GM12878 (cell line): ENCODE results near the gene FFAR1. TPM values are rescaled to one million over a fixed set of nuclear protein-coding genes. Genes with fewer than 3 reads are reported as not detected.
A peak's percentile ranks its signal among the peaks of the same experiment; 100 is the strongest.

Experiments
- CBFB ChIP-seq: IDR thresholded peaks from 2 replicates; pipeline ENCODE4 v1.6.1; 2016; ENCODE audit warnings: antibody characterized with exemption, low read depth
- E2F4 ChIP-seq: IDR thresholded peaks from 2 replicates; pipeline ENCODE4 v1.6.1; 2012; ENCODE audit warnings: low read depth, low read length, improper control_type of control experiment
- ESRRA ChIP-seq: IDR thresholded peaks from 2 replicates; pipeline ENCODE4 v1.6.1; 2012; ENCODE audit warnings: mild to moderate bottlenecking, low read length, improper control_type of control experiment
- HSF1 ChIP-seq: fragments of 150-350 bp; IDR thresholded peaks from 2 replicates; pipeline ENCODE4 v1.6.1; 2014; ENCODE audit warnings: mild to moderate bottlenecking, low read depth, low read length
- IKZF1 ChIP-seq: fragments of 450-650 bp; conservative IDR thresholded peaks from 2 replicates; pipeline ENCODE4 v1.6.1; 2017; ENCODE audit warnings: antibody characterized with exemption, mild to moderate bottlenecking
- IRF3 ChIP-seq: fragments of 450-650 bp; IDR thresholded peaks from 2 replicates; pipeline ENCODE4 v1.6.1; 2014; ENCODE audit warnings: mild to moderate bottlenecking
- IRF4 ChIP-seq: IDR thresholded peaks from 2 replicates; pipeline ENCODE4 v1.6.1; 2011; ENCODE audit warnings: low read depth, low read length
- JUNB ChIP-seq: IDR thresholded peaks from 2 replicates; pipeline ENCODE4 v1.6.1; 2016; ENCODE audit warnings: antibody characterized with exemption, mild to moderate bottlenecking
- MAX ChIP-seq: IDR thresholded peaks from 2 replicates; pipeline ENCODE4 v1.6.1; 2012; ENCODE audit warnings: low read depth, low read length, improper control_type of control experiment
- MLLT1 ChIP-seq: fragments of 450-650 bp; IDR thresholded peaks from 2 replicates; pipeline ENCODE4 v1.6.1; 2016; ENCODE audit warnings: mild to moderate bottlenecking
- MYC ChIP-seq: IDR thresholded peaks from 2 replicates; pipeline ENCODE4 v1.6.1; 2011; ENCODE audit warnings: mild to moderate bottlenecking, low read length, moderate library complexity, inconsistent platforms; ENCODE audit not compliant: insufficient read depth, insufficient replicate concordance, insufficient read length, severe bottlenecking
- NR2C1 ChIP-seq: fragments of 450-650 bp; IDR thresholded peaks from 2 replicates; pipeline ENCODE4 v1.6.1; 2017; ENCODE audit warnings: antibody characterized with exemption, mild to moderate bottlenecking, moderate library complexity
- POLR2AphosphoS5 ChIP-seq: IDR thresholded peaks from 2 replicates; pipeline ENCODE4 v1.6.1; 2011; ENCODE audit warnings: mild to moderate bottlenecking, low read length, inconsistent platforms
- RB1 ChIP-seq: fragments of 450-650 bp; formaldehyde crosslinking; IDR thresholded peaks from 2 replicates; pipeline ENCODE4 v1.6.1; 2017; ENCODE audit warnings: mild to moderate bottlenecking, borderline replicate concordance
- RFX5 ChIP-seq: IDR thresholded peaks from 2 replicates; pipeline ENCODE4 v1.6.1; 2011; ENCODE audit warnings: low read depth, low read length, improper control_type of control experiment
- SP1 ChIP-seq: IDR thresholded peaks from one replicate; pipeline ENCODE4 v1.6.1; 2011; ENCODE audit warnings: low read depth, low read length
- TBL1XR1 ChIP-seq: IDR thresholded peaks from 2 replicates; pipeline ENCODE4 v1.6.1; 2012; ENCODE audit warnings: low read depth, low read length, improper control_type of control experiment
- TCF7 ChIP-seq: IDR thresholded peaks from 2 replicates; pipeline ENCODE4 v1.6.1; 2014; ENCODE audit warnings: antibody characterized with exemption, borderline replicate concordance
- YY1 ChIP-seq: IDR thresholded peaks from 2 replicates; pipeline ENCODE4 v1.6.1; 2011; ENCODE audit warnings: low read depth, mild to moderate bottlenecking, low read length
- ZNF24 ChIP-seq: fragments of 450-650 bp; IDR thresholded peaks from 2 replicates; pipeline ENCODE4 v1.6.1; 2017; ENCODE audit warnings: antibody characterized with exemption, mild to moderate bottlenecking
- ZNF592 ChIP-seq: fragments of 450-650 bp; IDR thresholded peaks from 2 replicates; pipeline ENCODE4 v1.6.1; 2017; ENCODE audit warnings: mild to moderate bottlenecking, moderate library complexity
- polyA plus RNA-seq, 11 experiments: library from polyadenylated mRNA; depleted of rRNA in 4 of 11; unstranded in 6 of 11; stranded (reverse) in 5 of 11; fragments of >200 nt; fragmentation: Nextera tagmentation in 4 of 11; fragmentation: Illumina TruSeq in 1 of 11; extraction: Ambion mirVana in 4 of 11; extraction: Trizol in 1 of 11; gene quantifications; 1 replicate in 1 of 11; 2 replicates in 10 of 11; pipeline versions ENCODE4 v1.2.1 to v1.2.3, GENCODE V29; 2011 to 2016; ENCODE audit warnings: inconsistent platforms in 2 of 11, missing spikeins in 2 of 11, low read depth in 1 of 11
- total RNA-seq, 4 experiments: library from RNA; depleted of rRNA in 3 of 4; stranded (reverse); fragments of >200 nt in 3 of 4; fragmentation: Illumina TruSeq in 1 of 4; extraction: Trizol in 1 of 4; gene quantifications; 2 replicates each; pipeline versions ENCODE4 v1.2.1 to v1.2.3, GENCODE V29; 2013 to 2021

The FFAR1 gene
- total and polyA plus RNA-seq, 10 of the 15 experiments (the other 5 are each of a cell fraction or from before 2014, with no cell fraction given): 0.05 to 0.62 (median 0.14) TPM; not detected in 2

GRCh38 chr19:35320065-35320713 is 27.5 kb upstream of the FFAR1 start (continued):
- TF ChIP-seq TCF7: no peak
- TF ChIP-seq MLLT1: no peak
- no peak for TF ChIP-seq IRF3
- no peak for TF ChIP-seq POLR2AphosphoS5
- TF ChIP-seq NR2C1: no peak
- TF ChIP-seq MAX: no peak
- no peak for TF ChIP-seq JUNB
- peak; percentile 62 for TF ChIP-seq IKZF1
- no peak for TF ChIP-seq HSF1
- no peak for TF ChIP-seq SP1
- TF ChIP-seq ZNF592: no peak
- TF ChIP-seq RB1: no peak
- TF ChIP-seq ZNF24: 0 out of 2 replicates have a peak, but pooled peaks have one; percentile 25
- TF ChIP-seq TBL1XR1: no peak
- no peak for TF ChIP-seq E2F4
- no peak for TF ChIP-seq CBFB
- no peak for TF ChIP-seq RFX5
- TF ChIP-seq IRF4: no peak
- TF ChIP-seq MYC: no peak
- TF ChIP-seq ESRRA: no peak
- no peak for TF ChIP-seq YY1
